ENCODE measurements around the gene CTNND1. TPM values are rescaled to one million over a fixed set of nuclear protein-coding genes. Genes with fewer than 3 reads are reported as not detected.

Gene CTNND1
- total RNA-seq, 4 donors from 2014 or later: 19.7 to 29.8 (median 24.5) TPM

- no peaks in the 10 kb centered on the region for H3K27me3 ChIP-seq
- no peaks in the 10 kb centered on the region for H3K9me3 ChIP-seq
- H3K27ac ChIP-seq: no peak overlapping the region
- intact Hi-C loops (cut with DNase I; ENCODE audit: low total_unique reads): loop anchor here (10.0 kb wide), 1 partner anchor 422 kb away; the partner anchor contains the start of gene TNKS1BP1
- in situ Hi-C loops (cut with MboI; ENCODE audit: low sequenced_read_pairs in 4 of 4): loop anchor here in 3 of 4 donors (5.0 to 10.0 kb wide), 2 partner anchors 55 to 58 kb away; no protein-coding TSS in a partner anchor
- H3K4me1 ChIP-seq: peaks cover 11 to 14% of the 10 kb centered on the region in 2 donors
- peaks cover 0 to 17% of the 10 kb centered on the region in 2 donors for H3K36me3 ChIP-seq
- DNase-seq: no peak
- TF ChIP-seq POLR2A (IDR thresholded peaks at IDR 0.05): no peak
- TF ChIP-seq, protein P1, sequence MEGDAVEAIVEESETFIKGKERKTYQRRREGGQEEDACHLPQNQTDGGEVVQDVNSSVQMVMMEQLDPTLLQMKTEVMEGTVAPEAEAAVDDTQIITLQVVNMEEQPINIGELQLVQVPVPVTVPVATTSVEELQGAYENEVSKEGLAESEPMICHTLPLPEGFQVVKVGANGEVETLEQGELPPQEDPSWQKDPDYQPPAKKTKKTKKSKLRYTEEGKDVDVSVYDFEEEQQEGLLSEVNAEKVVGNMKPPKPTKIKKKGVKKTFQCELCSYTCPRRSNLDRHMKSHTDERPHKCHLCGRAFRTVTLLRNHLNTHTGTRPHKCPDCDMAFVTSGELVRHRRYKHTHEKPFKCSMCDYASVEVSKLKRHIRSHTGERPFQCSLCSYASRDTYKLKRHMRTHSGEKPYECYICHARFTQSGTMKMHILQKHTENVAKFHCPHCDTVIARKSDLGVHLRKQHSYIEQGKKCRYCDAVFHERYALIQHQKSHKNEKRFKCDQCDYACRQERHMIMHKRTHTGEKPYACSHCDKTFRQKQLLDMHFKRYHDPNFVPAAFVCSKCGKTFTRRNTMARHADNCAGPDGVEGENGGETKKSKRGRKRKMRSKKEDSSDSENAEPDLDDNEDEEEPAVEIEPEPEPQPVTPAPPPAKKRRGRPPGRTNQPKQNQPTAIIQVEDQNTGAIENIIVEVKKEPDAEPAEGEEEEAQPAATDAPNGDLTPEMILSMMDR (IDR thresholded peaks at IDR 0.05 in 4 of 5, conservative IDR thresholded peaks at IDR 0.05 in 1 of 5): no peak
- H3K4me3 ChIP-seq: no peak overlapping the region
- ATAC-seq: no peak
Observed at GRCh38 chr11:57746920-57747319, 14.7 kb upstream of the CTNND1 start.

GRCh38 chr11:57751176-57751575 lies 10.4 kb upstream of the CTNND1 start:
- intact Hi-C loops (cut with DNase I; ENCODE audit: low total_unique reads) (no loop called here), in situ Hi-C loops (cut with MboI; ENCODE audit: low sequenced_read_pairs in 4 of 4) (loop anchor here in 1 of 4 donors (25.0 kb wide), 1 partner anchor 414 kb away; the partner anchor contains the start of genes P2RX3 and SSRP1)
- no peak overlapping the region for H3K27ac ChIP-seq

GRCh38 chr11:57751676-57752253 lies 9.8 kb upstream of the CTNND1 start, which contains the start of gene BTBD18:
BTBD18 (minus strand) TSS chr11:57751819; CDS start chr11:57751188, 631 bp downstream.
- no peaks in the 10 kb centered on the region for H3K27me3 ChIP-seq
- no peaks in the 10 kb centered on the region for H3K9me3 ChIP-seq
- no peaks in the 10 kb centered on the region for H3K36me3 ChIP-seq
- intact Hi-C loops (cut with DNase I; ENCODE audit: low total_unique reads): no loop called here
- no peak for DNase-seq
- no peaks in the 10 kb centered on the region for H3K4me1 ChIP-seq
- no peak within 1 kb of the TSS for H3K4me3 ChIP-seq
- no peak within 1 kb of the TSS for H3K27ac ChIP-seq
- peak in 1 of 2 donors; percentile 62 for ATAC-seq
- TF ChIP-seq, protein P1 (IDR thresholded peaks at IDR 0.05 in 4 of 5, conservative IDR thresholded peaks at IDR 0.05 in 1 of 5): peak in 3 of 5 experiments; percentile 10 to 33 (median 22)
- TF ChIP-seq POLR2A (IDR thresholded peaks at IDR 0.05): no peak
- in situ Hi-C loops (cut with MboI; ENCODE audit: low sequenced_read_pairs in 4 of 4): loop anchor here in 1 of 4 donors (25.0 kb wide), 1 partner anchor 414 kb away; the partner anchor contains the start of genes P2RX3 and SSRP1

More at GRCh38 chr11:57751176-57751575, 10.4 kb upstream of the CTNND1 start:
- Histone ChIP-seq H3K4me3 (no peak overlapping the region), H3K9me3 (no peaks in the 10 kb centered on the region), H3K36me3 (no peaks in the 10 kb centered on the region), H3K4me1 (no peaks in the 10 kb centered on the region), H3K27me3 (no peaks in the 10 kb centered on the region)
- TF ChIP-seq, protein P1 (IDR thresholded peaks at IDR 0.05 in 4 of 5, conservative IDR thresholded peaks at IDR 0.05 in 1 of 5): no peak
- no peak for TF ChIP-seq POLR2A (IDR thresholded peaks at IDR 0.05)
- no peak for ATAC-seq
- DNase-seq: no peak

GRCh38 chr11:57752954-57753353 lies 8.6 kb upstream of the CTNND1 start:
- no peaks in the 10 kb centered on the region for H3K4me1 ChIP-seq
- DNase-seq: no peak
- no peaks in the 10 kb centered on the region for H3K36me3 ChIP-seq
- intact Hi-C loops (cut with DNase I; ENCODE audit: low total_unique reads): no loop called here
- H3K4me3 ChIP-seq: no peak overlapping the region
- in situ Hi-C loops (cut with MboI; ENCODE audit: low sequenced_read_pairs in 4 of 4): loop anchor here in 1 of 4 donors (25.0 kb wide), 1 partner anchor 416 kb away; the partner anchor contains the start of genes P2RX3 and SSRP1
- H3K27me3 ChIP-seq: no peaks in the 10 kb centered on the region
- TF ChIP-seq, protein P1 (IDR thresholded peaks at IDR 0.05 in 4 of 5, conservative IDR thresholded peaks at IDR 0.05 in 1 of 5): no peak
- TF ChIP-seq POLR2A (IDR thresholded peaks at IDR 0.05): no peak
- H3K27ac ChIP-seq: no peak overlapping the region
- ATAC-seq: no peak
- H3K9me3 ChIP-seq: no peaks in the 10 kb centered on the region
